ENCODE measurements around the gene ATG2A.
"Not testable (repeated sequence)": the region's sequence is repeated elsewhere in the genome, so short reads cannot be mapped to it uniquely, and the experiment has no call there.

Gene ATG2A

GRCh38 chr11:64851831-64852351 is 65.1 kb downstream of the ATG2A start:
- no peak for DNase-seq

GRCh38 chr11:64850979-64851567 is 65.9 kb downstream of the ATG2A start:
- no peak for DNase-seq

- DNase-seq: no peak
Measured at GRCh38 chr11:64849598-64850356, 67.2 kb downstream of the ATG2A start.

- DNase-seq: peak; percentile 32
Measured at GRCh38 chr11:64848826-64849597, 68.0 kb downstream of the ATG2A start.

- no peak for DNase-seq
Measured at GRCh38 chr11:64848214-64848825, 68.7 kb downstream of the ATG2A start.

GRCh38 chr11:64846998-64847666 is 69.9 kb downstream of the ATG2A start:
- DNase-seq: peak; percentile 57

GRCh38 chr11:64845776-64846129 is 71.3 kb downstream of the ATG2A start:
- not testable (repeated sequence) for DNase-seq

- DNase-seq: no peak
Measured at GRCh38 chr11:64845129-64845775, 71.8 kb downstream of the ATG2A start.

Measured in GF-D8 (cell line).